Smooth muscle cell (in vitro differentiated cells): ENCODE data around the gene CNTN4. TPM values are rescaled to one million over a fixed set of nuclear protein-coding genes. Genes with fewer than 3 reads are reported as not detected.

ENCODE experiments used
- DNase-seq: peaks from one replicate; lab custom pipeline; 2025; ENCODE audit not compliant: unreplicated experiment; lab: John Stamatoyannopoulos, UW
- H2AFZ ChIP-seq: fragments of 200-600 bp; sonication (generic); 2 replicates; pipeline ENCODE4 v1.6.0; 2016; ENCODE audit warnings: antibody characterized with exemption, low read depth, mild to moderate bottlenecking
- H3F3A ChIP-seq: fragments of 200-600 bp; sonication (generic); 2 replicates; pipeline ENCODE4 v1.6.0; 2017; ENCODE audit warnings: antibody characterized with exemption, low read depth
- H3K27ac ChIP-seq: fragments of 200-600 bp; sonication (generic); 2 replicates; pipeline ENCODE4 v1.5.1; 2016; ENCODE audit warnings: low read depth, mild to moderate bottlenecking
- H3K27me3 ChIP-seq: fragments of 200-600 bp; sonication (generic); 2 replicates; pipeline ENCODE4 v1.6.1; 2016; ENCODE audit warnings: low read depth, mild to moderate bottlenecking
- H3K36me3 ChIP-seq: fragments of 200-600 bp; sonication (generic); 2 replicates; pipeline ENCODE4 v1.5.1; 2016; ENCODE audit warnings: low read depth
- H3K4me1 ChIP-seq: fragments of 200-600 bp; sonication (generic); 2 replicates; pipeline ENCODE4 v1.5.1; 2016; ENCODE audit warnings: low read depth
- H3K4me2 ChIP-seq: fragments of 200-600 bp; sonication (generic); 2 replicates; pipeline ENCODE4 v1.6.0; 2016; ENCODE audit warnings: mild to moderate bottlenecking
- H3K4me3 ChIP-seq: fragments of 200-600 bp; sonication (generic); 2 replicates; pipeline ENCODE4 v1.5.1; 2016; ENCODE audit warnings: mild to moderate bottlenecking
- H3K79me2 ChIP-seq: fragments of 200-600 bp; sonication (generic); 2 replicates; pipeline ENCODE4 v1.6.0; 2016; ENCODE audit warnings: low read depth, mild to moderate bottlenecking
- H3K9ac ChIP-seq: fragments of 200-600 bp; sonication (generic); 2 replicates; pipeline ENCODE4 v1.6.0; 2016; ENCODE audit warnings: low read depth
- H3K9me3 ChIP-seq: fragments of 200-600 bp; sonication (generic); replicated peaks from 2 replicates; pipeline ENCODE4 v1.5.1; 2016; ENCODE audit warnings: low read depth
- H4K20me1 ChIP-seq: fragments of 200-600 bp; sonication (generic); 2 replicates; pipeline ENCODE4 v1.6.0; 2016; ENCODE audit warnings: low read depth
- CTCF ChIP-seq: fragments of 200-600 bp; sonication (generic); IDR thresholded peaks from 2 replicates; pipeline ENCODE4 v1.5.1; 2017; ENCODE audit warnings: borderline replicate concordance, mild to moderate bottlenecking, antibody characterized with exemption; ENCODE audit not compliant: insufficient read depth, poor library complexity, severe bottlenecking
- WGBS: methylation state at CpG from one replicate; pipeline ENCODE4 v1.1.7; 2016; ENCODE audit warnings: low lambda C conversion rate; 5-methylcytosine and 5-hydroxymethylcytosine counted together
- polyA plus RNA-seq: library from polyadenylated mRNA; unstranded; fragments of >200 nt; fragmentation: Nextera tagmentation; extraction: Ambion mirVana; gene quantifications from 2 replicates; pipeline ENCODE4 v1.2.1, GENCODE V29; 2016
- total RNA-seq: library from RNA; depleted of rRNA; stranded (reverse); fragments of >200 nt; gene quantifications from 2 replicates; pipeline ENCODE4 v1.2.3, GENCODE V29; 2014

CNTN4 gene
- total and polyA plus RNA-seq, 2 experiments from 2014 or later = 12.1 to 15.8 TPM

DNA sequence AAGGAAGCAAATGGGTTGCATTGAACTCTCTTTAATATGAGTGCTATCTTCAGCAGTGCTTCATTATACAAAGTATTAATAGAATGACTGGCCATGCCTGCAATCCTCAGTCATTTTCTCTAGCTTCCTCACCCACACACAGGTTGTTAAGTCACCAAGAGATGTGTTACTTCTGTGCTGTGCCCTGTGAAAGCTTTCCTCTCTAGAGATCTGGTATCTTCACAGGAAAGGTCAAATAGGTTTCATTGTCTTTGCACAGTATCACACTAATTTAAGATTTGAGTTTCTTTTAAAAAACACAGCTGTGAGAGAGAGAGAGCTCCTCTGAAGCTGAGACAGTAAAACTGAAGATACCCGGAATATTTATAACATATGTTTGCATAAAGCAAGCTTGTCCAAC lies 278.6 kb downstream of the CNTN4 start:
- Histone ChIP-seq H3K27ac (no peak overlapping the region), H3K9ac (no peak overlapping the region), H2AFZ (no peak overlapping the region), H3F3A (no peaks in the 10 kb centered on the region), H3K4me1 (no peaks in the 10 kb centered on the region), H4K20me1 (no peaks in the 10 kb centered on the region), H3K4me2 (no peak overlapping the region), H3K4me3 (no peak overlapping the region), H3K36me3 (no peaks in the 10 kb centered on the region), H3K79me2 (no peaks in the 10 kb centered on the region), H3K9me3 (no peaks in the 10 kb centered on the region), H3K27me3 (no peaks in the 10 kb centered on the region)
- 46% methylated on average over 1 of the region's 1 CpG for WGBS
- no peak for DNase-seq
- no peak for TF ChIP-seq CTCF

- TF ChIP-seq CTCF = no peak
- Histone ChIP-seq H4K20me1 (no peaks in the 10 kb centered on the region), H3K4me2 (no peak overlapping the region), H3K27me3 (no peaks in the 10 kb centered on the region), H3K4me1 (no peaks in the 10 kb centered on the region), H3K79me2 (no peaks in the 10 kb centered on the region), H3K4me3 (no peak overlapping the region), H3K36me3 (no peaks in the 10 kb centered on the region), H3K9me3 (no peaks in the 10 kb centered on the region), H3F3A (no peaks in the 10 kb centered on the region), H3K27ac (no peak overlapping the region), H3K9ac (no peak overlapping the region), H2AFZ (no peak overlapping the region)
- 63% methylated on average over 2 of the region's 2 CpGs for WGBS
- no peak for DNase-seq
These were observed 292.4 kb downstream of the CNTN4 start for GRCh38 chr3:2390926-2391532.

DNA sequence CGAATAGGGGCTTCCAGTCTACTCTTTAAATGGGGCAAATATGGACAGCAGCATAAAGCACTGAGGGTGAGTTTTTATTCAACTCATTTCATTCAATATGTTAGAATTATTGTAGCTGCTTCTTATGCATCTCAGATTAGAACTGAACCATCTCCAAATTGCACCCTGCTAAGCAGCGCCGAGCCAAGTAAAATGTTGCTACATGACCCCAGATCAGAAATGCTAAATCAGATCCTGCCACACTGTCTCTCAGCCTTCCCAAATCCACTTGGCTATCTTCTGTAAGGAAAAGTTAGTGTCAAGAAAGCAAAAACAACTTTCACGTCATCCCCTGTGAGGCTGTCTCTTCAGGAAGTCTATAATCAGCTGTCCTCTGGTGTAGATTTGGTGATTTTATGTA lies 293.2 kb downstream of the CNTN4 start:
- Histone ChIP-seq H3K4me3 (no peak overlapping the region), H3K27me3 (no peaks in the 10 kb centered on the region), H3K79me2 (no peaks in the 10 kb centered on the region), H3K9me3 (no peaks in the 10 kb centered on the region), H3F3A (no peaks in the 10 kb centered on the region), H3K27ac (no peak overlapping the region), H4K20me1 (no peaks in the 10 kb centered on the region), H3K4me2 (no peak overlapping the region), H3K9ac (no peak overlapping the region), H2AFZ (no peak overlapping the region), H3K4me1 (no peaks in the 10 kb centered on the region), H3K36me3 (no peaks in the 10 kb centered on the region)
- DNase-seq = no peak
- no peak for TF ChIP-seq CTCF
- WGBS = 85% methylated on average over 4 of the region's 4 CpGs

DNA sequence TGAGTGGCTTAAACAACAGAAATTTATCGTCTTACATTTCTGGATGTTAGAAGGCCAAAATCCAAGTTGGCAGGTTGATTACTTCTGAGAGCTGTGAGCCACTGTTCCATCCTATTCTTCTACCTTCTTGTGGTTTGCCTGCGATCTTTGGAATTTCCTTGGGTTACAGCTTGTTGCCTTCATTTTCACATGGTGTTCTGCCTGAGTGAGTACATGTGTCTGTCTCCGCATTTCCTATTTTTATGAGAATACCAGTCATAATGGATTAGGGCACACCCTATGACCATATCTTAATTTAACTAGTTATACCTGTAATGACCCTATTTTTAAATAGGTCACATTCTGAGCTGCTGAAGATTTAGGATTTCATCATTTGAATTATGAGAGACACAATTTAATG lies 294.3 kb downstream of the CNTN4 start:
- no peak for TF ChIP-seq CTCF
- H3F3A ChIP-seq = no peaks in the 10 kb centered on the region
- H3K9me3 ChIP-seq = no peaks in the 10 kb centered on the region
- H3K4me2 ChIP-seq = no peak overlapping the region
- H2AFZ ChIP-seq = no peak overlapping the region
- no peak overlapping the region for H3K4me3 ChIP-seq
- H3K27me3 ChIP-seq = no peaks in the 10 kb centered on the region
- H3K27ac ChIP-seq = no peak overlapping the region
- H3K36me3 ChIP-seq = no peaks in the 10 kb centered on the region
- WGBS = 83% methylated on average over 3 of the region's 3 CpGs
- H3K9ac ChIP-seq = no peak overlapping the region
- no peaks in the 10 kb centered on the region for H3K79me2 ChIP-seq
- no peaks in the 10 kb centered on the region for H4K20me1 ChIP-seq
- no peak for DNase-seq
- H3K4me1 ChIP-seq = no peaks in the 10 kb centered on the region
